Activated CD8-positive, alpha-beta T cell treated with anti-CD3 and anti-CD28 coated beads for 36 hours (primary cell): ENCODE measurements around the gene ADGRB3. TPM values are rescaled to one million over a fixed set of nuclear protein-coding genes. Genes with fewer than 3 reads are reported as not detected.
"Not testable (repeated sequence)": the region's sequence is repeated elsewhere in the genome, so short reads cannot be mapped to it uniquely, and the experiment has no call there.

Experiments
- ATAC-seq: fragments of 200-7000 bp; cut with Tn5 transposase; one replicate; pipeline ENCODE4 v1.10.0; 2021; ENCODE audit warnings: mild to moderate bottlenecking, moderate library complexity
- CTCF ChIA-PET: fragments of 350-600 bp; sonication (Branson Sonifier 250); formaldehyde crosslinking; loops from one replicate; lab custom pipeline; 2021; ENCODE audit warnings: antibody characterized with exemption; lab: Charles Lee
- POLR2A ChIA-PET: fragments of 350-600 bp; sonication (Branson Sonifier 250); formaldehyde crosslinking; loops from one replicate; lab custom pipeline; 2021; ENCODE audit warnings: antibody characterized with exemption; lab: Charles Lee
- DNase-seq: peaks from one replicate; pipeline ENCODE4 v3.0.0-alpha.2; 2020
- H3K27ac Mint-ChIP-seq: one replicate; pipeline ENCODE4 v1.8.0; 2021; ENCODE audit warnings: mild to moderate bottlenecking, mixed read lengths
- H3K27me3 Mint-ChIP-seq: one replicate; pipeline ENCODE4 v1.8.0; 2021; ENCODE audit warnings: mixed read lengths
- H3K36me3 Mint-ChIP-seq: one replicate; pipeline ENCODE4 v1.8.0; 2021; ENCODE audit warnings: low read depth, mixed read lengths
- H3K4me1 Mint-ChIP-seq: one replicate; pipeline ENCODE4 v1.8.0; 2021; ENCODE audit warnings: low read depth, mixed read lengths
- H3K4me3 Mint-ChIP-seq: one replicate; pipeline ENCODE4 v1.8.0; 2021; ENCODE audit warnings: mild to moderate bottlenecking, moderate library complexity, mixed read lengths
- H3K9me3 Mint-ChIP-seq: one replicate; pipeline ENCODE4 v1.8.0; 2021; ENCODE audit warnings: mixed read lengths
- intact Hi-C: fragments of 100-400 bp; cut with micrococcal nuclease; formaldehyde crosslinking; loops from one replicate; pipeline ENCODE4 v1.10.0; 2022
- total RNA-seq, 2 experiments: library from RNA; stranded (reverse); gene quantifications; one replicate each; pipeline ENCODE4 v1.2.3, GENCODE V29; 2021
- TF ChIP-seq, protein P1 (sequence below): fragments of 200-600 bp; IDR thresholded peaks from one replicate; pipeline ENCODE4 v1.8.0; 2022; ENCODE audit warnings: antibody characterized with exemption, mild to moderate bottlenecking

ADGRB3 gene
- total RNA-seq, 2 experiments from 2014 or later, result not detected

DNA sequence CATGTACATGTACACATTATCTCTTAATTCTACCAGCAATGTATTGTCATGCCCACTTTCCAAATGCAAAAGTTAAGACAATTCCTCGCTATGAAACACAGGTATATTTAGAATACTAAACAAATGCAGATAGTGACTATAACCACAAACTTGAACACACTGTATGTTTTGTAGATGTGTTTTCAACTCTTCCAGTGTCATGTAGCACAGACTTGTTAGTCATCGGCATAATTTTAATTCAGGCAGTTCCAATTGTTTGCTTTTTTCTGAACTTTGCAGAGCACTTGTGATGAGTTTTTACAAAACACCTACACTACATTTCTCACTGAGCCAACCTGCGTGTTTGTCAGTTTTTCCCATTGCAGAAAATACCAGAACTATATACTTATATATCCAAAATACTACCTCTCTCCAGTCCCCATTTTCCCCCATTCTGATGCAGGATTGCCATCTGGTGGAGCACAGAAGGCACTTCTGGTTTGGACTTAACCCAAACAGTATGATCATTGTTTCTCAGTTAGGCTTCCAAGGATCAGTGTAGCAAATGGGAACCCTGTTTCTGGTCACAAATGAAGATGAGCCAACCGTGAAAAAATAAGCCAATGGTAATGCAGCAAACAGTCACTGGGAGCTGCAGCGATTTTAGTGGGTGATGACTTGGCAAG is 143.4 kb downstream of the ADGRB3 start:
- Mint-ChIP-seq H3K27me3 (no peaks in the 10 kb centered on the region), H3K27ac (no peak overlapping the region), H3K9me3 (peaks cover 4% of the 10 kb centered on the region), H3K36me3 (no peaks in the 10 kb centered on the region), H3K4me1 (no peaks in the 10 kb centered on the region), H3K4me3 (no peak overlapping the region)
- no peak for ATAC-seq
- ChIA-PET CTCF (no interaction called here), POLR2A (no interaction called here)
- TF ChIP-seq, protein P1, sequence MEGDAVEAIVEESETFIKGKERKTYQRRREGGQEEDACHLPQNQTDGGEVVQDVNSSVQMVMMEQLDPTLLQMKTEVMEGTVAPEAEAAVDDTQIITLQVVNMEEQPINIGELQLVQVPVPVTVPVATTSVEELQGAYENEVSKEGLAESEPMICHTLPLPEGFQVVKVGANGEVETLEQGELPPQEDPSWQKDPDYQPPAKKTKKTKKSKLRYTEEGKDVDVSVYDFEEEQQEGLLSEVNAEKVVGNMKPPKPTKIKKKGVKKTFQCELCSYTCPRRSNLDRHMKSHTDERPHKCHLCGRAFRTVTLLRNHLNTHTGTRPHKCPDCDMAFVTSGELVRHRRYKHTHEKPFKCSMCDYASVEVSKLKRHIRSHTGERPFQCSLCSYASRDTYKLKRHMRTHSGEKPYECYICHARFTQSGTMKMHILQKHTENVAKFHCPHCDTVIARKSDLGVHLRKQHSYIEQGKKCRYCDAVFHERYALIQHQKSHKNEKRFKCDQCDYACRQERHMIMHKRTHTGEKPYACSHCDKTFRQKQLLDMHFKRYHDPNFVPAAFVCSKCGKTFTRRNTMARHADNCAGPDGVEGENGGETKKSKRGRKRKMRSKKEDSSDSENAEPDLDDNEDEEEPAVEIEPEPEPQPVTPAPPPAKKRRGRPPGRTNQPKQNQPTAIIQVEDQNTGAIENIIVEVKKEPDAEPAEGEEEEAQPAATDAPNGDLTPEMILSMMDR, result no peak
- intact Hi-C loops, result no loop called here
- no peak for DNase-seq

DNA sequence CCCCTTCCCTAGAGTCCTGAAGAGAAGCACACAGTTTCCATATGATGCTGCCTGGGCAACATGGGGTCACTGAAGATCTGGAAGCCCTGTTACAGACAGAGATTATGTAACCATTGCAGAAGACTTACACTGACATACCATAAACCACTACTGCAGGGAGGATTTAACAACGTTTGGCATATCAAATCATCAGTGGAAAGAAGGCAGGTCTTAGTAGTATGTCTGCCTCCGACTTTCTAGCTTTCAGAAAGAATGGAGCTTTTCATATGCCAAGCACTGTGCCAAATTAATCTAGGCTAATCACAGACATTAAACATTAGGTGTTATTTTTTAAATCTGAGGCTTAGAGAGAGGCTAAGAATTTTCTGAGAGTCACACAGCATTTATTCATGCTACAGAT is 144.3 kb downstream of the ADGRB3 start:
- DNase-seq (no peak), ATAC-seq (no peak)
- H3K27me3 Mint-ChIP-seq, result no peaks in the 10 kb centered on the region
- no peaks in the 10 kb centered on the region for H3K4me1 Mint-ChIP-seq
- peaks cover 4% of the 10 kb centered on the region for H3K9me3 Mint-ChIP-seq
- no peaks in the 10 kb centered on the region for H3K36me3 Mint-ChIP-seq
- no peak overlapping the region for H3K27ac Mint-ChIP-seq
- ChIA-PET POLR2A (no interaction called here), CTCF (no interaction called here)
- intact Hi-C loops, result no loop called here
- no peak overlapping the region for H3K4me3 Mint-ChIP-seq
- TF ChIP-seq, protein P1, result no peak

DNA sequence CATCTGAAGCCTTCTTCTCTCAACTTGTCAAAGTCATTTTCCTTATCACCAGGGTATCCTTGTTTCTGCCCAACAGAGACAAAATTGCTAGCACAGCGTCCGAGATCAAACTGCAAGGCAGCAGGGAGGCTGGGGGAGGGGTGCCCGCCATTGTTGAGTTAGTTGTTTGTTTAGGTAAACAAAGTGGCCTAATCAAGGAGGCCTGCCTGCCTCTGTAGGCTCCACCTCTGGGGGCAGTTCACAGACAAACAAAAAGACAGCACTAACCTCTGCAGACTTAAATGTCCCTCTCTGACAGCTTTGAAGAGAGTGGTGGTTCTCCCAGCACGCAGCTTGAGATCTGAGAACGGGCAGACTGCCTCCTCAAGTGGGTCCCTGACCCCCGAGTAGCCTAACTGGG is 155.0 kb downstream of the ADGRB3 start:
- H3K4me3 Mint-ChIP-seq, intact Hi-C loops, ATAC-seq, H3K4me1 Mint-ChIP-seq, POLR2A ChIA-PET, H3K36me3 Mint-ChIP-seq, H3K27me3 Mint-ChIP-seq, H3K27ac Mint-ChIP-seq, H3K9me3 Mint-ChIP-seq, DNase-seq, CTCF ChIA-PET: not testable (repeated sequence)

DNA sequence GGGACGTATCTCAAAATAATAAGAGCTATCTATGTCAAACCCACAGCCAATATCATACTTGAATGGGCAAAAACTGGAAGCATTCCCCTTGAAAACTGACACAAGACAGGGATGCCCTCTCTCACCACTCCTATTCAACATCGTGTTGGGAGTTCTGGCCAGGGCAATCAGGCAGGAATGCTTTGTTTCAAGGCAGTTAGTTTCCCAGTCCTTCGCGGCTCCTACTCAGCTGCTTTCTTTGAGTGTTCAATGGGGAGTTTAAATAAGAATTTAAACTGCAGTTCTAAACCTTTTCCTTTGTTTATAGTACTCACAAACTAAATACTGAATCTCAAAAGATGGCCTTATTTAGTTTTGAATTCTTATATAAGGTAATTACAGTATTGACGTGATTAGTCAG is 179.9 kb downstream of the ADGRB3 start:
- CTCF ChIA-PET, result not testable (repeated sequence)

DNA sequence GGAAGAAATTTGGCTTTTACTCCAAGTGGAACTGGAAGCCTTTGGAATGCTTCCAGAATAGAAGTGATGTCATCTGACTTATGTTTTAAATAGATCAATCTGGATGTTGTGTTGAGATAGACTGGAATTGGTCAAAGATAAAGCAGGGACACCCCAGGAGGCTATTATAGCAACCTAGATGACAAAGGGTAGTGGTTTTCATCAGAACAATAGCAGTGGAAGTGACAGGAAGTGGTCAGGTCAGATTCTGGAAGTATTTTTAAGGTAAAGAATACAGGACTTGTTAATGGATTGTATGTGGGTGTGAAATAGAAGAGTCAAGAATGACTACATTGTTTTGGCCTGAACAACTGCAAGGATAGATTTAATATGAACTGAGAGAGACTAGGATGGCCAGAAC is 191.4 kb downstream of the ADGRB3 start:
- ATAC-seq, result no peak
- ChIA-PET POLR2A (no interaction called here), CTCF (no interaction called here)
- H3K4me3 Mint-ChIP-seq, result no peak overlapping the region
- no peaks in the 10 kb centered on the region for H3K4me1 Mint-ChIP-seq
- H3K27ac Mint-ChIP-seq, result no peak overlapping the region
- DNase-seq, result no peak
- H3K9me3 Mint-ChIP-seq, result no peaks in the 10 kb centered on the region
- intact Hi-C loops, result no loop called here
- H3K36me3 Mint-ChIP-seq, result no peaks in the 10 kb centered on the region
- no peaks in the 10 kb centered on the region for H3K27me3 Mint-ChIP-seq
- TF ChIP-seq, protein P1, result no peak

More for the DNA sequence above, 179.9 kb downstream of the ADGRB3 start:
- H3K9me3 Mint-ChIP-seq, H3K4me1 Mint-ChIP-seq, POLR2A ChIA-PET, intact Hi-C loops, H3K27me3 Mint-ChIP-seq, H3K36me3 Mint-ChIP-seq, DNase-seq, H3K4me3 Mint-ChIP-seq, ATAC-seq, H3K27ac Mint-ChIP-seq: not testable (repeated sequence)

DNA sequence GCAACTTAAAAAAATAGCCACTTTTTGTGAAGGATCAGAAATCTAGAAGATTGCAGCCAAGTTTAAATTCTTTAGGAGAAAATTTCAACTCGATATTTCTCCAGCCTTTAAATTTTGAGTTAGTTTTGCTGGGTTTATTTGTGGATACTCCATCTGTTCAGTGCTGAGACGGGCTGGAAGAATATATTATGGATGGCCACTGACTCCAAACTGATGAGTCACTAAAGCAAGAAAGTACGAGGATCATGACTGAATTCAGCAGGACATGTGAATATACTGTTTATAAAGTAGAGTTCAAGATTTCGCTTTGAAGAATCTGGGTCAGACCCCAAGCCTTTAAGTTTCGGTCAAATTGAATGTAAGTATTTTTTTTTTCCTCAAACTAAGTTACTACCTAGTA is 199.5 kb downstream of the ADGRB3 start:
- H3K27me3 Mint-ChIP-seq, result no peaks in the 10 kb centered on the region
- intact Hi-C loops, result no loop called here
- ChIA-PET CTCF (no interaction called here), POLR2A (no interaction called here)
- TF ChIP-seq, protein P1, result no peak
- H3K36me3 Mint-ChIP-seq, result no peaks in the 10 kb centered on the region
- H3K27ac Mint-ChIP-seq, result no peak overlapping the region
- H3K4me1 Mint-ChIP-seq, result no peaks in the 10 kb centered on the region
- H3K4me3 Mint-ChIP-seq, result no peak overlapping the region
- H3K9me3 Mint-ChIP-seq, result peaks cover 3% of the 10 kb centered on the region
- DNase-seq (no peak), ATAC-seq (no peak)
